Upper lobe of left lung (tissue), 6 donors: ENCODE data around the gene GPR68. TPM values are rescaled to one million over a fixed set of nuclear protein-coding genes. Genes with fewer than 3 reads are reported as not detected.

ENCODE experiments used
- ATAC-seq, 2 donors: fragments of 200-7000 bp; cut with Tn5 transposase; one replicate each; pipeline ENCODE4 v1.9.1; 2022; ENCODE audit warnings: mild to moderate bottlenecking in 2 of 2, moderate library complexity in 2 of 2; ENCODE audit not compliant: low FRiP score in 2 of 2
- DNase-seq, 2 donors: peaks; one replicate each; pipeline ENCODE4 v3.0.0-alpha.2; 2019 to 2020
- H3K27ac ChIP-seq, 4 donors: fragments of 200-600 bp; sonication (generic); one replicate each; pipeline ENCODE4 v1.5.1; 2016 to 2019
- H3K27me3 ChIP-seq, 4 donors: fragments of 200-600 bp; sonication (generic); one replicate each; pipeline ENCODE4 v1.5.1; 2017 to 2019
- H3K36me3 ChIP-seq, 4 donors: fragments of 200-600 bp; sonication (generic); one replicate each; pipeline ENCODE4 v1.5.1; 2016 to 2019
- H3K4me1 ChIP-seq, 4 donors: fragments of 200-600 bp; sonication (generic); one replicate each; pipeline ENCODE4 v1.5.1; 2018 to 2019
- H3K4me3 ChIP-seq, 4 donors: fragments of 200-600 bp; sonication (generic); one replicate each; pipeline ENCODE4 v1.5.1; 2017 to 2019; ENCODE audit warnings: mild to moderate bottlenecking in 2 of 4, moderate library complexity in 1 of 4
- H3K9me3 ChIP-seq, 4 donors: fragments of 200-600 bp; sonication (generic); one replicate each; pipeline ENCODE4 v1.5.1; 2018 to 2019
- EP300 ChIP-seq, 4 donors: sonication (generic); formaldehyde crosslinking; IDR thresholded peaks; one replicate each; pipeline ENCODE4 v1.5.1; 2017; ENCODE audit warnings: antibody characterized with exemption in 4 of 4, control low read depth in 2 of 4
- POLR2A ChIP-seq, 4 donors: fragments of 450-650 bp; IDR thresholded peaks; one replicate each; pipeline ENCODE4 v1.5.1; 2016 to 2017; ENCODE audit warnings: antibody characterized with exemption in 4 of 4, mild to moderate bottlenecking in 2 of 4
- POLR2AphosphoS5 ChIP-seq, 2 donors: sonication (generic); formaldehyde crosslinking; IDR thresholded peaks; one replicate each; pipeline ENCODE4 v1.5.1; 2017; ENCODE audit warnings: antibody characterized with exemption in 2 of 2
- WGBS, 2 donors: methylation state at CpG; one replicate each; pipeline ENCODE4 v1.1.5; 2017 to 2018; 5-methylcytosine and 5-hydroxymethylcytosine counted together
- total RNA-seq, 6 donors: library from RNA; depleted of rRNA in 4 of 6; stranded (reverse); fragments of >200 nt in 4 of 6; gene quantifications; one replicate each; pipeline versions ENCODE4 v1.1.0 to v1.2.1, GENCODE V29; 2016 to 2021
- TF ChIP-seq, protein P1 (sequence below), 6 experiments: fragments of 450-650 bp in 4 of 6; fragments of 200-600 bp in 2 of 6; sonication (generic) in 2 of 6; IDR thresholded peaks; one replicate each; pipeline ENCODE4 v1.5.1; 2016 to 2019; ENCODE audit warnings: antibody characterized with exemption in 6 of 6
- donor health status: DM: no; HTN: no; CAD: no; lungs with moderate emphysema.
- donor health status: DM: no; HTN: yes; CAD: no; lungs with severe emphysema.

Gene GPR68
- total RNA-seq, 6 donors from 2014 or later, result 1.2 to 8.4 (median 3.3) TPM

DNA sequence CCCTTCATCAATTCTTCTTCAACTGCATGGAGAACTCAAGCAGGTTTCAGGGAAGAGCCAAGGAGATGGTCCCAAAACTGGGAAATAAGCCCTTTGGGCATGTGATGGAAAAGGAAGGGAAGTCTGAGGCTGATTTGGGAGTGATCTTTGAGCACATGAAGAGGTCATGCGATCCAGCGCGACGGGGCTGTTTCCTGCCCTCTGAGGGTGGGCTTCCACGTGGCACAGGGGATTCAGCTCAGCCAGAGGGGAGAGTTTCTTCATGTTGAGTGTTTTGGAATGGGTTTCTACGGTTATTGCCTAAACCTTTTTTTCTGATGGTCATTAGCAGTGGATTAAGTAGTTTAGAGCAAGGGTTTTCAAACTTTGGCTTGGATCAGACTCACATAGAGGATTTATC lies 30.2 kb downstream of the GPR68 start:
- Histone ChIP-seq H3K27ac (no peak overlapping the region), H3K4me1 (peaks cover 5 to 17% (median 7%) of the 10 kb centered on the region in 4 donors), H3K27me3 (no peaks in the 10 kb centered on the region), H3K4me3 (no peak overlapping the region), H3K36me3 (peaks cover 0 to 66% (median 31%) of the 10 kb centered on the region in 4 donors), H3K9me3 (no peaks in the 10 kb centered on the region)
- 91 to 98% methylated on average over 6 of the region's 6 CpGs for WGBS, 2 donors
- DNase-seq (no peak), ATAC-seq (no peak)
- TF ChIP-seq, protein P1, sequence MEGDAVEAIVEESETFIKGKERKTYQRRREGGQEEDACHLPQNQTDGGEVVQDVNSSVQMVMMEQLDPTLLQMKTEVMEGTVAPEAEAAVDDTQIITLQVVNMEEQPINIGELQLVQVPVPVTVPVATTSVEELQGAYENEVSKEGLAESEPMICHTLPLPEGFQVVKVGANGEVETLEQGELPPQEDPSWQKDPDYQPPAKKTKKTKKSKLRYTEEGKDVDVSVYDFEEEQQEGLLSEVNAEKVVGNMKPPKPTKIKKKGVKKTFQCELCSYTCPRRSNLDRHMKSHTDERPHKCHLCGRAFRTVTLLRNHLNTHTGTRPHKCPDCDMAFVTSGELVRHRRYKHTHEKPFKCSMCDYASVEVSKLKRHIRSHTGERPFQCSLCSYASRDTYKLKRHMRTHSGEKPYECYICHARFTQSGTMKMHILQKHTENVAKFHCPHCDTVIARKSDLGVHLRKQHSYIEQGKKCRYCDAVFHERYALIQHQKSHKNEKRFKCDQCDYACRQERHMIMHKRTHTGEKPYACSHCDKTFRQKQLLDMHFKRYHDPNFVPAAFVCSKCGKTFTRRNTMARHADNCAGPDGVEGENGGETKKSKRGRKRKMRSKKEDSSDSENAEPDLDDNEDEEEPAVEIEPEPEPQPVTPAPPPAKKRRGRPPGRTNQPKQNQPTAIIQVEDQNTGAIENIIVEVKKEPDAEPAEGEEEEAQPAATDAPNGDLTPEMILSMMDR (IDR thresholded peaks at IDR 0.05), result no peak
- TF ChIP-seq POLR2AphosphoS5 (IDR thresholded peaks at IDR 0.05) (no peak), EP300 (IDR thresholded peaks at IDR 0.05) (no peak), POLR2A (IDR thresholded peaks at IDR 0.05) (no peak)

DNA sequence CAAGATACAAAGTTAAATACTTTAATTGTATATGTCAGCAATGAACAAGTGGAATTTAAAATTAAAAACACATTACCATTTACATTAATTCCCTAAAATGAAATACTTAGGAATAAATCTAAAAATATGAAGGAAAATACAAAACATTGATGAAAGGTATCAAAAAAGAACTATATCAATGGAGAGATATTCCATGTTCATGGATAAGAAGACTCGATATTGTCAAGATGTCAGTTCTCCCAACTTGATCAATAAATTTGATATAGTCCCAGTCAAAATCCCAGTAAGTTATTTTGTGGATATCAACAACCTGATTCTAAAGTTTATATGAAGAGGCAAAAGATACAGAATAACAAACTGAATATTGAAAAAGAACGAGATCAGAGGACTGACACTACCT lies 33.5 kb downstream of the GPR68 start:
- ATAC-seq, result no peak
- Histone ChIP-seq H3K27me3 (no peaks in the 10 kb centered on the region), H3K9me3 (no peaks in the 10 kb centered on the region), H3K36me3 (peaks cover 0 to 73% (median 31%) of the 10 kb centered on the region in 4 donors), H3K27ac (no peak overlapping the region), H3K4me1 (peaks cover 0 to 8% (median 3%) of the 10 kb centered on the region in 4 donors), H3K4me3 (no peak overlapping the region)
- DNase-seq, result no peak
- TF ChIP-seq POLR2AphosphoS5 (IDR thresholded peaks at IDR 0.05), result no peak
- TF ChIP-seq, protein P1 (IDR thresholded peaks at IDR 0.05), result no peak
- no peak for TF ChIP-seq POLR2A (IDR thresholded peaks at IDR 0.05)
- no peak for TF ChIP-seq EP300 (IDR thresholded peaks at IDR 0.05)
- 96 to 100% methylated on average over 2 of the region's 2 CpGs for WGBS, 2 donors

DNA sequence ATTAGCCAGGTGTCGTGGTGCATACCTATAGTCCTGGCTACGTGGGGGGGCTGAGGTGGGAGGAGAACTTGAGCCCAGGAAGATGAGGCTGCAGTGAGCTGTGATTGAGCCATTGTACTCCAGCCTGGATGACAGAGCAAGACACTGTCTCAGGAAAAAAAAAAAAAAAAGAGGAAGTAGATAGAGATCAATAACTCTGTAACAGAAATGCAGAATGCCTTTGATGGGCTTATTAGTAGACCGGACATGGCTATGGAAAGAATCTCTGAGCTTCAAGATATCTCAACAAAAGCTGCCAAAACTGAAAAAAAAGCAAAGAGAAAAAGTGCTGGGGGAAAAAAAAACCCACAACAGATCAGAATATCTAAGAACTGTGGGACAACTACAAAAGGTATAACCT lies 37.5 kb downstream of the GPR68 start:
- DNase-seq (no peak), ATAC-seq (no peak)
- 81 to 88% methylated on average over 3 of the region's 3 CpGs for WGBS, 2 donors
- Histone ChIP-seq H3K27me3 (no peaks in the 10 kb centered on the region), H3K9me3 (no peaks in the 10 kb centered on the region), H3K4me3 (no peak overlapping the region), H3K27ac (peak overlapping the region in 1 of 4 donors; percentile 7), H3K36me3 (peaks cover 0 to 72% (median 36%) of the 10 kb centered on the region in 4 donors), H3K4me1 (peaks cover 7 to 18% (median 11%) of the 10 kb centered on the region in 4 donors)
- TF ChIP-seq POLR2A (IDR thresholded peaks at IDR 0.05) (no peak), EP300 (IDR thresholded peaks at IDR 0.05) (no peak), POLR2AphosphoS5 (IDR thresholded peaks at IDR 0.05) (no peak)
- TF ChIP-seq, protein P1 (IDR thresholded peaks at IDR 0.05), result no peak

DNA sequence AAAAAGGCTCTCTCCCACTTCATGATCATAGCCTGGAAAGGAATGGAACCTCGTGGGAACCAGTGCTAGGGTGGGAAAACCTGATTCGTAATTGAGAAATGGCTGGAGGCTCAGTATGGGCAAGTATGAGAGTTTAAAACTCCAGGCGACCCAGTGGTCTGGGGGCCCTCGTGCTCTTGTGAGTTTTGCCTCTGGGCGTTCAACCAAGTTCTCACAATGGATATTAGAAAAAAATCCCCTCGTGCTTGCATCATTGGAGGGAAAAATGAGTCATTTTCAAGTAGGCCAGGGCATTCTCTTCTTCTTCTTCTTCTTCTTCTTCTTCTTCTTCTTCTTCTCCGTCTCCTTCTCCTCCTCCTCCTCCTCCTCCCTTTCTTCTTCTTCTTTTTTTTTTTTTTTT lies 39.0 kb downstream of the GPR68 start:
- TF ChIP-seq EP300 (IDR thresholded peaks at IDR 0.05), result no peak
- TF ChIP-seq POLR2AphosphoS5 (IDR thresholded peaks at IDR 0.05), result no peak
- TF ChIP-seq, protein P1 (IDR thresholded peaks at IDR 0.05), result no peak
- TF ChIP-seq POLR2A (IDR thresholded peaks at IDR 0.05), result no peak
- Histone ChIP-seq H3K9me3 (no peaks in the 10 kb centered on the region), H3K27me3 (no peaks in the 10 kb centered on the region), H3K4me1 (peaks cover 15 to 27% (median 18%) of the 10 kb centered on the region in 4 donors), H3K4me3 (no peak overlapping the region), H3K36me3 (peaks cover 0 to 67% (median 44%) of the 10 kb centered on the region in 4 donors), H3K27ac (peak overlapping the region in 1 of 4 donors; percentile 42)
- ATAC-seq (no peak), DNase-seq (no peak)
- WGBS, 2 donors, result 81 to 88% methylated on average over 7 of the region's 7 CpGs

DNA sequence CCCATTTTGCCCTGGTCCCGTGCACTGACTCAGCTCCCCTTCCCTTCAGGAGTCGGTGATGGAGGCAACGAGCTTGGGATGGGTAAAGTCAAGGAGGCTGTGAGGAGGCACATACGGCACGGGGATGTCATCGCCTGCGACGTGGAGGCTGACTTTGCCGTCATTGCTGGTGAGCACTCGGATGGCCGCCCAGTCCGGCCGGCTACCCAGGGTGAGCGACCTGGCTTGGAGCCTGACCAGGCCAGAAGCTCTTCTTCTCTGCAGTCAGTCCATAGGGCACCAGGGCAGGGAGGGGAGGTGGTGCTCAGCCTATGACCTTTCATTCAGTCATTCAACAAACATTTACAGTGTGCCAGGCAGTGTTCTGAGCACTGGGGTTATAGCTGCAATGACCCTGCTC lies 39.8 kb downstream of the GPR68 start:
- H3K4me1 ChIP-seq, result peaks cover 15 to 27% (median 18%) of the 10 kb centered on the region in 4 donors
- no peak overlapping the region for H3K4me3 ChIP-seq
- H3K36me3 ChIP-seq, result peaks cover 4 to 69% (median 51%) of the 10 kb centered on the region in 4 donors
- DNase-seq (peak in 1 of 2 donors; percentile 50), ATAC-seq (no peak)
- TF ChIP-seq EP300 (IDR thresholded peaks at IDR 0.05), result no peak
- no peak for TF ChIP-seq POLR2A (IDR thresholded peaks at IDR 0.05)
- TF ChIP-seq POLR2AphosphoS5 (IDR thresholded peaks at IDR 0.05), result no peak
- TF ChIP-seq, protein P1 (IDR thresholded peaks at IDR 0.05), result no peak
- no peaks in the 10 kb centered on the region for H3K27me3 ChIP-seq
- WGBS, 2 donors, result 97% methylated on average over 14 of the region's 14 CpGs; no CpG with 5 or more reads in 1 of the 2 donors
- H3K27ac ChIP-seq, result peak overlapping the region in 1 of 4 donors; percentile 42
- no peaks in the 10 kb centered on the region for H3K9me3 ChIP-seq
